Body of pancreas (tissue), 4 donors: Measurements from ENCODE around the gene UMAD1. TPM values are rescaled to one million over a fixed set of nuclear protein-coding genes. Genes with fewer than 3 reads are reported as not detected.

Experiments
- ATAC-seq: fragments of 150-250 bp; one replicate; pipeline ENCODE4 v1.9.1; 2016
- DNase-seq, 4 donors: peaks; one replicate each; pipeline ENCODE4 v3.0.0-alpha.2; 2019
- H3K27ac ChIP-seq, 4 donors: fragments of 200-600 bp; sonication (generic); 1 replicate in 3 of 4; 2 replicates in 1 of 4; pipeline versions ENCODE4 v1.5.1 to v1.6.1; 2016 to 2019; ENCODE audit warnings: mild to moderate bottlenecking in 1 of 4, mixed read lengths in 1 of 4, moderate library complexity in 1 of 4
- H3K27me3 ChIP-seq, 2 donors: fragments of 200-600 bp; sonication (generic); one replicate each; pipeline ENCODE4 v1.6.0; 2016; ENCODE audit warnings: mild to moderate bottlenecking in 1 of 2
- H3K36me3 ChIP-seq, 2 donors: fragments of 200-600 bp; sonication (generic); replicated peaks in 1 of 2; 2 replicates each; pipeline ENCODE4 v1.5.1; 2016; ENCODE audit warnings: low read depth in 2 of 2; ENCODE audit not compliant: insufficient read depth in 1 of 2
- H3K4me1 ChIP-seq: fragments of 200-600 bp; sonication (generic); one replicate; pipeline ENCODE4 v1.6.0; 2016
- H3K4me3 ChIP-seq, 2 donors: fragments of 200-600 bp; sonication (generic); 1 replicate in 1 of 2; 2 replicates in 1 of 2; pipeline ENCODE4 v1.5.1; 2016 to 2019
- H3K9me3 ChIP-seq, 3 donors: fragments of 200-600 bp; sonication (generic); 1 replicate in 2 of 3; 2 replicates in 1 of 3; pipeline ENCODE4 v1.5.1; 2016
- CTCF ChIP-seq, 7 experiments: fragments of 450-650 bp in 4 of 7; fragments of 200-600 bp in 3 of 7; sonication (generic) in 3 of 7; IDR thresholded peaks; one replicate each; pipeline ENCODE4 v1.5.1; 2016 to 2019; ENCODE audit warnings: antibody characterized with exemption in 7 of 7
- POLR2A ChIP-seq, 3 donors: fragments of 450-650 bp; IDR thresholded peaks; one replicate each; pipeline ENCODE4 v1.6.1; 2016; ENCODE audit warnings: antibody characterized with exemption in 3 of 3, mild to moderate bottlenecking in 2 of 3
- WGBS, 2 donors: methylation state at CpG; one replicate each; pipeline ENCODE4 v1.1.5; 2017; 5-methylcytosine and 5-hydroxymethylcytosine counted together
- intact Hi-C: fragments of 100-400 bp; cut with DNase I; formaldehyde crosslinking; loops from one replicate; pipeline ENCODE4 v1.15.1; 2023
- total RNA-seq, 2 donors: library from RNA; depleted of rRNA; stranded (reverse); fragments of >200 nt; gene quantifications; one replicate each; pipeline ENCODE4 v1.1.0, GENCODE V29; 2016

The UMAD1 gene
- total RNA-seq, 2 donors from 2014 or later, result 15.8 to 34.8 TPM

DNA sequence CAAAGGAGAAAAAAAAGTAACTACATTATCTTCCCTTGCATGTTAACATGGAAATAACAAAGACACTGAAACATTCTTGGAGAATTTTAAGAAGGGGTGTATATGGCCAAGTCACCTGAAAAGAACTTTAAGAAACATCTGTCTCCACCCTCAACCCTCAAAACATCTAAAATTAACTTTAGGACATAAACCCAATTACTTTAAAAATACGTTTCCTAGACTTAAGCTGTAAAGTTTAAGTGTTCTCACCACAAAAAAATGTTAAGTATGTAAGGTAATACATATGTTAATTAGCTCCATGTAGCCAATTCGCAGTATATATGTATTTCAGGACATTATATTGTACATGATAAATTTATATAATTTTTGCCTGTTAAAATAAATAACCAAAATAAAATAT, 257.0 kb downstream of the UMAD1 start:
- H3K36me3 ChIP-seq, result no peaks in the 10 kb centered on the region
- ATAC-seq, result no peak
- intact Hi-C loops, result no loop called here

GRCh38 chr7:7897949-7898515, 257.5 kb downstream of the UMAD1 start:
- no peak overlapping the region for H3K27ac ChIP-seq
- no peak for TF ChIP-seq POLR2A (IDR thresholded peaks at IDR 0.05)
- no peak for TF ChIP-seq CTCF (IDR thresholded peaks at IDR 0.05)
- no peak for ATAC-seq
- intact Hi-C loops, result no loop called here
- DNase-seq, result no peak
- WGBS, 2 donors, result 56 to 83% methylated on average over 4 of the region's 4 CpGs
- H3K4me1 ChIP-seq, result peaks cover 9% of the 10 kb centered on the region
- H3K4me3 ChIP-seq, result no peak overlapping the region
- no peaks in the 10 kb centered on the region for H3K27me3 ChIP-seq
- no peaks in the 10 kb centered on the region for H3K9me3 ChIP-seq
- no peaks in the 10 kb centered on the region for H3K36me3 ChIP-seq

More for the DNA sequence above, 257.0 kb downstream of the UMAD1 start:
- no peak overlapping the region for H3K4me3 ChIP-seq
- H3K4me1 ChIP-seq, result peaks cover 9% of the 10 kb centered on the region
- WGBS, 2 donors, result 82 to 97% methylated on average over 2 of the region's 2 CpGs
- no peak for DNase-seq
- no peaks in the 10 kb centered on the region for H3K27me3 ChIP-seq
- H3K9me3 ChIP-seq, result no peaks in the 10 kb centered on the region
- H3K27ac ChIP-seq, result no peak overlapping the region
- no peak for TF ChIP-seq CTCF (IDR thresholded peaks at IDR 0.05)
- no peak for TF ChIP-seq POLR2A (IDR thresholded peaks at IDR 0.05)

DNA sequence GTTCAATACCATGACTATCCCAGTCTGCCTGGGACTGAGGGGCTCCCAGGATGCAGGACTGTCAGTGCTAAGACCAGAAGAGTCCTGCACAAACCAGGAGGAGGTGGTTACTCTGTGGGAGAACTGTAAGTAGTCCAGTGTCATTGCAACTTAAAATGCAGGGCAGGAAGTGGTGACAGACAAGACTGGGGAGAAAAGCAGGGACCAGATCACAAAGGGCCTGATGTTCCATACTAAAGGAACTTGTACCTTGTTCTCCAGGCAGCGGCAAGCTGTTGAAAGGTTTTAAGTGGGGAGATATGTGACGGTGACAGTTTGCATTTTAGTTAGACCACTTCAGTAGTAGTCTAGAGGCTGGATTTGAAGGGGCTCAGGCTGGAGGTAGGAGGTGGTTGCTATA, 262.3 kb downstream of the UMAD1 start:
- no peak for ATAC-seq
- Histone ChIP-seq H3K9me3 (no peaks in the 10 kb centered on the region), H3K27ac (no peak overlapping the region), H3K36me3 (no peaks in the 10 kb centered on the region), H3K4me3 (no peak overlapping the region), H3K27me3 (no peaks in the 10 kb centered on the region), H3K4me1 (no peaks in the 10 kb centered on the region)
- intact Hi-C loops, result no loop called here
- 92 to 98% methylated on average over 2 of the region's 2 CpGs for WGBS, 2 donors
- DNase-seq, result no peak
- TF ChIP-seq POLR2A (IDR thresholded peaks at IDR 0.05), result no peak
- no peak for TF ChIP-seq CTCF (IDR thresholded peaks at IDR 0.05)

GRCh38 chr7:7907306-7907705, 266.8 kb downstream of the UMAD1 start:
- no peak for ATAC-seq

More at GRCh38 chr7:7907306-7907705, 266.8 kb downstream of the UMAD1 start:
- Histone ChIP-seq H3K27me3 (no peaks in the 10 kb centered on the region), H3K27ac (no peak overlapping the region), H3K4me3 (no peak overlapping the region), H3K36me3 (no peaks in the 10 kb centered on the region), H3K9me3 (no peaks in the 10 kb centered on the region), H3K4me1 (no peaks in the 10 kb centered on the region)
- TF ChIP-seq CTCF (IDR thresholded peaks at IDR 0.05), result no peak
- no peak for TF ChIP-seq POLR2A (IDR thresholded peaks at IDR 0.05)
- intact Hi-C loops, result no loop called here
- 96 to 99% methylated on average over 2 of the region's 2 CpGs for WGBS, 2 donors
- DNase-seq, result no peak
